ENCODE results near the gene IMMP2L.

Gene IMMP2L

DNA sequence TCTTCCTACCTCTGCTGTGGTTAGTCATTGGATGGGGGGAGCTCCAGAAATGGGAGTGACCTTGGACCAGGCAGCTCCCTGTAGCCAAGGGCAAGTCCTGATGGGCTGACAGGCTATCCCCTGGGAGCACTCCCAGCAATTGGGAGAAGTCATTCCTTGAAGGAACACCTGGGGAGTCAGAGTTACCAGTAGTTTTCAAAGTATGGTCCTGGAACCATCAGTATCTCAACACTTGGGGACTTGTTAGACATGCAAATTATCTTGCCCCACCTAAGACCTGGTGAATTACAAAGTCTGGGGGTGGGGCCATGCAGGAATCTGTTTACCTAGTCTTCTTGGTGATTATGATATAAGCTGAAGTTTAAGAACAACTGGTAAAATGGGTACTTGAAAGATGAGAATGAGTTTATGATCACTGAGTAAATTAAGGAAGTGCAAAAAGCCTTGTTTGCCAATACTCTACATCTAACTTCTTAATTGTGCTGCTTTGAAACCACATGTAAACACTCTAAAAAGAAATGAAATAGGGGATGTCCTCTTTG, 758.6 kb downstream of the IMMP2L start:
- DNase-seq (ENCODE audit: low read depth), result no peak

DNA sequence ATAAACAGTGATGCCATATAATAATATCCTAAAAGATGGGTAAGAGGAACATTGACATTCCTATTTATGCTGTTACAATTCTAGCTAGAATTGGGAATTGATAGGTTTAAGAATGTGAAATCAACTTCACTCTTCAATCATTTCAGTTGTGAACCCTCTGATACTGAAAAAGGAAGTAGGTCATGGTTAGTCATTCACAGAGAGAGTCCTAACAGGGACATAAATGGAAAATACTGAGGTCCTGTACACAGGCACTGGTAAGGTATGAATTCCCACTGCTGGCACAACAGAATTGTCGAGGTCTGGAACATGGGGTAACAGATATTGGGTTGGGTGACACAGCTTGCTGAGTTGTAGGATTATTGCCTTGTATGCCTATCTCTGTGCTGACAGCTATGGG, 760.8 kb downstream of the IMMP2L start:
- no peak for DNase-seq (ENCODE audit: low read depth)

DNA sequence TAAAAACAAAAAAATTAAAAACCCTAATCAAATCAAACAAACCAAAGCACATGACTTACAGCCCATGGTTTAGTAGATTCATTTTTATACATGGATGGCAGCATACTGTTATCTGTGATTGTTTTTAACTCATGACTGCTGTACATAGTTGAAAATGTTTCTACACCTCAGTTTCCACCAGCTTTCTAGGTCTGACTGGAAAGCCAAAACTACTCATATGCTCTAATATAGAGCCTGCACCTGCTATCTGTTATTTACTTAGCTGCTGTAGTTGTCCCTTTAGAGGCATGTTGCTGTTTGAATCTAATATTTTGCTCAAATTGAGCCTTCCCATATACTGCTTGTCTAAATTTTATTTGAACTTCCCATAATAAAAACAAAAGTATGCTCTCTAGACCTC, 761.3 kb downstream of the IMMP2L start:
- DNase-seq (ENCODE audit: low read depth), result no peak

DNA sequence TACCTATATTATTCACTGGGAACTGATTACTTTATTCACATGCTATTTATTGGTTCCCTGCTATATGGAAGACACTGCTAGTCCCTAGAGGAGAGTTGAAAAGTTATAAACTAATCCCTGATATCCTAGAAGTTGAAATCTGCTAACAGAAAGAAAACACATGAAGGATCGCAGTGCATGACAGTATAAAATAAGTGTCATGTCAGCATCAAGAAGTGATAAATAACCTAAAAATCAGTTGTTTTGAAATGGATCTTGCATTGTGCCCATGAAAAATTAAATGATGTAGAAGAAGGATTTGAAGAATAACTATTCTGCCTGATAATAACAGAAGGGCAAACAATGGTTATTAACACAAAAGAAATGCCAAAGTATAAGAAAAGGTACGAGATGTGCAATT, 764.6 kb downstream of the IMMP2L start:
- DNase-seq (ENCODE audit: low read depth), result no peak

DNA sequence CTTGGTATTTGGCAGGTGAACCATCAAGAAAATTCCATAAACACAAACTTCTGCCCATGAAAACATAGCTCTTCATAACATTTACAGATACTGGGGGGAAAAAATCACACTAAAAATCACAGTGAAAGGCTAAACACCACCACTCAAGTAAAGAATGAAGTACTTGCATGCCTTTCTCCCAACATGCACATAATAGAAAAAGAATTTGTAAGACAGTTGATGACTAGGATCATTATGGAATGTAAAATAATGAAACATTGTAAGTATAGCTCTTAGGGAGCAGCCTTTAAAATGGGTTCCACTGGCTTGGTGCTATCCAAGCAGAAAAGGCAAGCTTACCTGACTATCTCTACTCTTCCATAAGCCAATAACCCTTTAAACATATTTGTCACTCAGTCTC, 771.3 kb downstream of the IMMP2L start:
- no peak for DNase-seq (ENCODE audit: low read depth)

DNA sequence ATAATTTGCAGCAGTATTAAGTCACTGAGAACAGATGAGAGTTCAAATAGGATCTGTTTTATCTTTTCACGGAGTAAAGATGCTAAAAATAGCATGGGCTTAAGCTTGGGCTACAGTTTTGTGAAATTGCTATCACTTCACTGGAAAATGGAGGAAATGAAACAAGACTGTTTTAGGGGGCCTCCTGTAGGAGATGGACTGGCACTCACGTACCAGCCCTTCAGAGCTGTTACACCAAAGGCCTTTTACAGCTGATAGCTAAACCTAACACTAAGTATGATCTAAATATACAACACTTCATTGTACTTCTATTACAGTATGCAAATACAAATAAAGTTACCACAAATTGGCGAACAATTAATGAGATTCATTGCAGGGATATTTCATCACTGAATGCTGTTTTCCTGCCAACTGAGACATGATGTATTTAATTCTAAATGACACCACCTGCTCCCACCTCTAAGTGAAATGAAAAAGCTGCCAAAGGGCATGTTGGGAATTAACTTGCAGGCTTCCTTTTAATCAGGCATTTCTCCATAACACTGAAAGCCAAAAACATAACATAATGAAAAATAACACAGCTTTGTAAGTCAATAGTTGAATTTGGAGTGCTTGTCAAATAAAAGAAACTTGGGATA, 775.8 kb downstream of the IMMP2L start:
- DNase-seq (ENCODE audit: low read depth), result no peak

DNA sequence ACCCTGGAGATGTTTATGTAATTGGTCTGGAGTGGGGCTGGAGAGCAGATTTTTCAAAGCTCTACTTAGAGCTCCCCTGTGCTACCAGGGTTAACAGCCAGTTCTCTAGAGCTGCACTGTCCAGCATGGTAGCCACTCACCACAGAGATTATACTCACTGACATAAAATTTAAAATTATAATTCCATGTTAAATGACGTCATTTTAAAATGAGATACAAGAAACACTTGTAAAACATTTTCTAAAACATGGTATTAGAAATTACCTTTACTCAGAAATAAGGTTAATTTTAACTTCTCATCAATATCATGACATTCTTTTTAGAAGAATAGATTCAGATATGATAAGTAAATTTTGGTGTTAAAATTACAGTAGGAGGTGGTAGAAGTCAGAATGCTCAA, 777.5 kb downstream of the IMMP2L start:
- DNase-seq (ENCODE audit: low read depth), result no peak

DNA sequence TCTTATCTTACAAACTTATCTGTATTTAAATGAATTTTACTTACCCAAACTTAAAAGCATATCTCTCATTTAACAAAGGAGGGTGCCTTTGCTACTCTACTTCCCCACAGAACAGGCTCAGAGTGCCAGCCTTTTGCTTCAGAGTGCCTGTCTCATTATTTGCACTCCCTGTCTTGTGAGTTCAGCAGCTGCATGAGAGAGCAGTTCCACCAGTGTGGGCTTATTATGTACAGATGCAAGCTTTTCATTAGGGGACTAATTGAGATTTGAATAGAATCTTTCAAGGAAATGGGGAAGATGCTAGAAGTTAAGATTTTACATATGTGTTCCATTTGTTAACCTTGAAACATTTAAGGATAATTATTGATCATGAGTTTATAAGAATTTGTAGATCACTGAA, 781.6 kb downstream of the IMMP2L start:
- DNase-seq (ENCODE audit: low read depth), result no peak

DNA sequence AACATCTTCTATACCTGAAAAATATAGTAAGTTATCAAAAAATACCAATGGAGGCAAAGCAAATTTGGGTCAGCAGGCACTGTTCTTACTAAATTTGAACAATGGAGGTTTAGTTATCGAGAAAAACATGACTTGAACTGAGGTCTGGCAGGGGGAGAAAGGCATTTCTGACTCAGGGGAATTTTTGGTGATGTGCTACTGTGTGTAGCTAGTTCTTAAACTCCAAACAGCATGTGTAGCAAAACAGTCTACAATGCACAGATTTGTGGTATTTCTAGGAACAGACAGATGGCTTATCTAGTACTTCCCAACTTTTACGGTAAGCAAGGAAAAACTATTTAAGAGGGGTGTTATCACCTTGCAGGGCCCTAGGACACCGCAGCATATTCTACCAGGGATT, 783.0 kb downstream of the IMMP2L start:
- no peak for DNase-seq (ENCODE audit: low read depth)

DNA sequence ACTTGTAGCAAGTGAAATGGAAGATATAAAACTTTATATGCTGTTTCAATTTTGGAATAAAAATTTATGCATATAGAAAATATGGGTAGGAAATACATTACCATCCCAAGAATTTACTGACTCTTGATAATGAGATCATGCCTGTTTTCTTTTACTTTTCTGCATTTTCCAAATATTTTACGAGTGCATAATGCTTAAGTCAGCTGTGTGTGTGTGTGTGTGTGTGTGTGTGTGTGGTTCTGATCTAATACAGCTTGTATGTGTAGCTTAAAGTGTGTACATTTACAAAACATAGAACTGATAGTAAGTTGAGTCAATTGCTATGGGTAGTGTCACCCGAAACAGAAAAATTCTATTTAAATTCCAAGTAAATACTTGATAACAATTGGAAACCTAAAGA, 787.2 kb downstream of the IMMP2L start:
- no peak for DNase-seq (ENCODE audit: low read depth)

DNA sequence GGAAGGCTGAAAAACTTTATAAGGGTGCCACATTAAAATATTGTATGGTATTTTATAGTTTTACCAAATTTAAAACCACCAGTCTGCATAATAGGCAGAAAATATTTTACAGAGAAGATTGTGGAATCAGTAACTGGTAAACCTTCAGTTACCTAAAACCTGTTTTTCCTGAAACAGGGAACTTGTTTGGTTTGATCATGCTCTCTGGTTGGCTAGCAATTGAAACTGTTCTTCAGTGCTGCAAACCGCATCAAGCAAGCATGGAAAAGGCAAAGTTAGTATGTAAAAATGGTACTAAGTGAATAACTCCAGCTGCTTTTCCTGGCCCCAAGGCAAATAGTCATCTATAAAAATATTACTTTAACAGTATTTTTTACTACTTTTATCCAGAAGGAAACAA, 788.2 kb downstream of the IMMP2L start:
- DNase-seq (ENCODE audit: low read depth), result no peak

DNA sequence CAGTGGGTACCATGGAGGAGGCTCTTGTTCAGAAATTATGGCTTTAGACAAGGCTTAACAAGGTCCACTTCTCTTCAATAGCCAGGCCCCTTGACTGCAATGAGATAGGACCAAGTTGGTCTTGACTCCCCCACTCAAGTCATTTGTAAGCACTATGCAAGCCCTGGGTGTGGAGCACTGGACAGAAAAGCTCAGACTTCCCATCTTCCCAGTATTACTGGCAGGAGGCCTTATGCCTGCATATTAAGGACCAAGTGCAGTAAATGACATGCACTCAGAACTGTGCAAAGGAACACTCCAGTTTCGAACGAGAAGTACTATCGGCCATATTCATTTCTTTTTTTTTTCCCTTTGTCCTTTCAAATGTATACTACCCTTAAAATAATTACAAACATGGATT, 789.7 kb downstream of the IMMP2L start:
- no peak for DNase-seq (ENCODE audit: low read depth)

DNA sequence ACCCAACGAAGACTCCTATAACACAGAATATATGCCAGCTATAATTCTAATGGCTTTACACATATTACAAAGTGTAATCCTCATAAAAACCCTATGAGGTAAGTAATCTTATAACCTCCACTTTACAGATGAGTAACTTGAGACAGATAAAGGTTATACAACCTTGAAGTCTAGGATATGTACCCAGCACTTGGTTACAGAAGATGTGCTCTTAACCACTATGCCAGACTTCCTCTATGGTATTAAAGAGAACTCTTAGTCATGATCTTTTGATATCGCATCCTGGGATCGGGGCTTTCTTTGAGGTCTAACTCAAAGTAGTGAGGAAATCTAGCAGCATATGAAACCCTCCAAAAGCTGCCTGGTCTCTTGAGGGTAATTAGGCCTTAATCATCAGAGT, 790.6 kb downstream of the IMMP2L start:
- no peak for DNase-seq (ENCODE audit: low read depth)

DNA sequence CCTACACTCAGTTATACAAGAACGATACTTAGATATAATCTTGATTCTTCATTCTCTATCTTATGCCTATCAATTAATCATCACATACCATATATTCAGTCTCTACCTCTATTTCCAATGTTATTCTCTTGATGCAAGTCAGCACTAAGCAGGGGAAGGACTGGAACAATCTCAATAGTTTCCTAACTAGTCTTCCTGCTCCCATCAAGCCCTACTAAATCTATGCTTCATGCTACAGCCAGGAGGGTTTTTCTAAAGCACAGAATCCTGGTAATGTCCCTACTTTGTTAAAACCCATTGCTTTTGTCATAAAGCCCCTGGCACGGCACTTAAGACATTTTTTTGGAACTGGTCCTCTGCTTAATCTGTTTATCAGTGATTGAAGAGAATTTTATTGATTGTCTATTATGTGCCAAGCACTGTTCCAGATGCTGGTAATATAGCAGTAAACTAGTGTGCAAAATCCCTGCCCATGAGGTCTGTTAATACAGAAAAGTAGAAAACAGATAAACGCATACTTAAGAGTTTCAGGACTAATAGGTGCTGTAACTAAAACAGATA, 794.7 kb downstream of the IMMP2L start:
- DNase-seq (ENCODE audit: low read depth), result no peak

DNA sequence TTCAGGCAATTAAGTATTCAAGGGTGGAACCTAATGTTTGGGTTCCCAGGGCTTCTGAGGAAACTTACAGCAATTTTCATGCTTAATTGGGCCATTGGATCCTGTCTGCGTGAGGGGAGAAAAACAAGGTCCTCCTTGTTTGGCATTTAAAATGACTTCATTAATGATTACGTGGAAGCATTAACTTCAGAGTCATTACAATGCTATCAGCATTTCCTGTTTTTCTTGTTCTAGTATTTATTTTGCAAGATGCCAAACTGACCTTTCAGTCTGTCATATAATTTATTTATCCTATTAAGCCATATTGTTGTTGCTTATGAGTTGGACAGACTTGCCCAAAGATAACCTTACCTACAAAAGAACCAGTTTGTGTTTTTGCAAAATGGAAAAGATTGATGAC, 795.4 kb downstream of the IMMP2L start:
- no peak for DNase-seq (ENCODE audit: low read depth)

DNA sequence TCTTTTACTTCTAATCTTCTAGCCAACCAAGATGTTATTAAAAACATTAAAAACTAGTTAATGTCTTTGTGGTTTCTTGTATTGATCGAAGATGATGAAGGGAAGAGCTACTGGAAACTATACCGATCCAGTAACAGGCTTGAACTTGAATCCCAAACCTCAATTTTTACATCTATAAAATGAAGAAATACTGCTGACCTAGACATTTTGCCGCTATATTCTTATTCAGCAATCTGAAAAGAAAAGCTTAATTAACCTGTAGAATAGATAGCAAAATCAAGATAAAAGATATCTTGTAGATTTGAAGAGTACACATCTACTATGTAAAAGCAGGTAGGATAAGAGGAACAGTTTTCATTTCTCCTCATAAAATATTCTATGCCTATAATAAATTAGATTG, 797.4 kb downstream of the IMMP2L start:
- no peak for DNase-seq (ENCODE audit: low read depth)

DNA sequence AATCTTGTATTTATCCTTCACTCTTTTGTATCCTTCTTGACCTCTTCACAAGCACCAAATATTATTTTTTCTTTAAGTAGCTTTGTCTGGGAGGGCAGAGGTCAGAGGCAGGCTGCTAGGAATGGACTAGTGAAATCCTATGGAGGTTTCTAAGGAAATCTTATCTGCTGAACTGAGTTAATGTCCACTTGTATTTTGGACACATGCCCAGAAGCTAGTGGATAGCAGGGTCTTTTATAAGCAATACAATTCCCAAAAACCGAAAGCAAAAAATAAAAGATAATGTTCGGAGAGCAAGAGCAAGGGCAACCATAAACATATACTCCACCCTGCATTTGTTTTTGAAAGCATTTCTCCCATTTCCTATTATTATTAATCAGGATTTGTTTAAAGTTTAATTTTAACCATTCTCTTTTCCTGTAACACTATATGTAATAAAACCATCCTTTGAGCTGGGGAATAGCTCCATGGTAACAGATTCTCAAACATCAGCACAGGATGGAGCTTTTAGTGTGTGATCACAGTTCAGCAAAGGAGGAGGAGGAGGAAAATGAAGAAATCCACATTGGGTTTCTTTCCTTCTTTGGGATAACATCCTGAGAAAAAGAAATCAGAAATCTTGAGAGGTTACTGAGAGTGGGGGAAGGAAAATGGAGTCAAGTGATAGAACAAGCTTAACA, 799.6 kb downstream of the IMMP2L start:
- DNase-seq (ENCODE audit: low read depth), result no peak

DNA sequence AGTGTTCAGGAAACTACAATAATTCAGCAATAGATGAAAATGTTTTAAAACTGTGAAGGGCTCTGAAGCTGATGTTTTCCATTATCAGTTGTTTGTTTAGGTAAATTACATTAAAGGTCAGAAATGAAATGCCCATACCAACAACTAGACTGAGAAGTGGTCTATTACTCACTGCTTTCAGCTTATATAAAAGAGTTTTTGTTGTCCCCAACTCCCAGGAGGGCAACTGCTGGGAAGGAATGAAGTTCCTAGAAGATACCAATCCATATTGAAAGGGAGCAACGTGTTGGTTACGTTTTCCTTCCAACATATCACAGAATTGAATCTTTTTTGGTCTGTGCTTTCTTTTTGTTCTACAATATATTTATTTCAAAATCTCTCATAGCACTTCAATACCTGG, 802.0 kb downstream of the IMMP2L start:
- DNase-seq (ENCODE audit: low read depth), result no peak

DNA sequence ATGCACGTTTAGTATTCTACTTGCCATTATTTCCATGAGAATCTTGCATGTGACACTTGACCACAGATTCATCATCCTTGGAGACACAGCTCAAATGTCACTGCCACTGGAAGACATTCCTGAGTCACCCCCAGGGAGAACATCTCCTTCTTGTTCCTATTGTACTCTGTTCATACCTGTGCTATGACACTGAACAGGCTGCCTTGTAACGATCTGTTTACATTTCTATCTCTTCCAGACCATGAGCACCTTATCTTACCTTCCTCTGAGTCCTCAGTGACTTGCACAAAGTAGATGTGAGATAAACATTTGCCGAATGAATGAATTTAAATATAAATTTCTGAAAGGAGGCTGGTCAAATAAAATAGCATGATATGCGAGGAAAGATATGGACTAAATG, 803.2 kb downstream of the IMMP2L start:
- no peak for DNase-seq (ENCODE audit: low read depth)

DNA sequence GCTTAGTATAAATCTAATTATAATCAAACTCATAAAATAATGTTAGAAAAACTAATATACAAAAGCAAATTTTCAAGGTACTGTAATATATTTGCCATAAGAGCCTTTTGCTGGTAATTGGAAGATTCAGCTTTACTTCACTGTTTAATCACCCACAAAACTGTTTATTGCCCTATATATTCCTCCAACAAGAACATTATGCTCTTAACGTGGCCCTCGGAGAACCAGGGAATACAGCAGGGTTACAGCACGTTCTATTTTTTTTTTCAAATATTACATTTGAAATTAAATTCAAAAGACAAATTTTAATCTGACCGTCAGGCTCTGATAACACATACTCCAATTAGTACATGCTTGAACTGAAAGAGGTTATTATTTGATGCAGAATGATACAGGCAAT, 807.6 kb downstream of the IMMP2L start:
- DNase-seq (ENCODE audit: low read depth), result no peak

DNA sequence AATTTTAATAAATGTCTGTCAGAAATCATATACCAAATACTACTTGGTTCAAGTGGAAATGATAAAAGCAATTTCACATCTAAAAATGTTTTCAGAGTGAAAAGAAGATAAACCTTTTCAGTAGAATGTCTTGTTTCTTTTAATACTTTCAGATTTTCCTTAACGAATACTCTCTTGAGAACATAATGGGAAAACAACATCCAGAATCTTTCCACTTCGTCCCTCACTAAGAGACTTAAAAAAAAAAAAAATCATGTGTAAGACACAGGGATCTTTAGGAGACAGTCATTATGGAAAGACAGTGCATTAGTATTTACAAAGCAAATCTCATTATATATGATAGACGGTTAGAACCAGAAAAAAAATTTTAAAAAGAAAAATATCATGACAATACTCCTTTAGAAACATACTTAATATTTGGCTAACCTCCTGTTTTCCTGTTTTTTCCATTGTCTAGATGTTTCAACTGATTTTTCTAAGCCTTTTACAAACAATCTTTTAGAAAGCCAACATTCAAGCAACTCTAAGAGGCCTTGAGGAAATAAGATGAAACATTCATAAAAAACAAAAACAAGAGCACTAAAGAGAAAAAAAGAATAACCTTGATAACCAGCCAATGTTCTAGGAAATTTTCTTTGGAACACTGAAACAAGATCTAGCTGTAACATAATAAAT, 811.2 kb downstream of the IMMP2L start:
- DNase-seq (ENCODE audit: low read depth), result no peak

DNA sequence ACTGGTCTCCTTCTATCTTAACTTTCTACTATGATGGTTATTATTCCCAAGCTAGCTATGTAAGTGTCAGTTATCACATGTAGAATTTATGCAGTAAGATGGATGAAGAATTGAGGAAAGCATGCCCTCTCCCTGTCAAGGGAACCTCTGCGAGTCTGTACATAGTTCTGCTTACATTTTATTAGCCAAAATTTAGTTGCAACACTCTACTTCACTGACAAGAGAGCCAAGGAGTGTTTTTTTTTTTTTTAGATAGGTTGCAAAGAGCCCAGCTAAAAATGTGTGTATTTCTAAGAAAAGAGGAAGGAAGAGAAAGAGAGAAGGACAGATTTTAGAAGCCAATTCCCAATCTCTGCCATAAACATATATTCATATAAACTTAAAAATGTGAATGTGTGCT, 829.1 kb downstream of the IMMP2L start:
- DNase-seq (ENCODE audit: low read depth), result no peak

DNA sequence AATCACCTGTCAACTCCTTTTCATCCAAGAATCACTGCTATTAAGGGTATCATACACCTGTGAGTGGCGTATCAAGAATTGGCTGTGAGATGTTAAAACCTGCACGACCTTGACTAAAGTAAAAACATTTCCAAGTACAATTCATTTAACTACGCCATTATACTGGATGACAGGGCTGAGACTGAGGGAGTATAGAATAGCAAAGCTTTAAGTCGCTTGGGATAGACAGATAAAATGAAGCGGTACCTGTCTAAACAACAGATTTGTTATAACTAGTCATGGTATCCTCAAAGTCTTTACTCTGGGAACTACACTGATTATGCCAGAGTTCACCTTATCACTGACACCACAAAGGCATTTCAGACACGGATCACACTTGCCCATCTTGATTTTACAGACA, 837.5 kb downstream of the IMMP2L start:
- DNase-seq (ENCODE audit: low read depth), result no peak
